GM18909 (cell line): ENCODE results near the gene CCL15.
"Not testable (repeated sequence)": the region's sequence is repeated elsewhere in the genome, so short reads cannot be mapped to it uniquely, and the experiment has no call there.

Experiments
- ATAC-seq: cut with Tn5 transposase; IDR thresholded peaks from one replicate; pipeline ENCODE4 v1.9.1; 2021; ENCODE audit warnings: mild to moderate bottlenecking; ENCODE audit not compliant: unreplicated experiment, poor library complexity

The CCL15 gene

DNA sequence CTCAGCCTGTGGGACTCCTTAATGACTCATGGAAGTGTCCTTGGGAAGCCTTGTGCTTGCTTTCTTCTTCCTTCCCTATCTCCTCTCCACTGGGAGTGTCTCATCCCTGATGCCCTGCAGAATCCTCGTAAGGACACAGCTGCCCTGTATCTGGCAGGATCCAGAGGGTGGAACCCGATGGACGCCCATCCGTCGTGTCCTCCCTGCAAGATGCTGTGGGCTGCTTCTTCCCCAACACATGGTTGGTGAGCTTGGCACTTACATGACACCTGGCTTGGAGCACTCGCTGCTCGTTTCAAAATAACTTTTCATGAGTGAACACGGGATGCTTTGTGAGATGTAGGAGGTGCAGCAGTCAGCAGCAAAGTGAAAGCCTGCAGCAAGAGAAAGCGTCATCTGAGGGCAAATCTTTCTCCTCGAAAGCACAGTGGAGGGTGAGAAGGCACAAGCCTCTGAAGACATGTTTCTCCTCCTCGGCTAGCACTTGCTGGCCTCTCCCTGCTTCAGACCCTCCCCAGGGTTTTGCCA, 3.3 kb downstream of the CCL15 start:
- no peak for ATAC-seq

DNA sequence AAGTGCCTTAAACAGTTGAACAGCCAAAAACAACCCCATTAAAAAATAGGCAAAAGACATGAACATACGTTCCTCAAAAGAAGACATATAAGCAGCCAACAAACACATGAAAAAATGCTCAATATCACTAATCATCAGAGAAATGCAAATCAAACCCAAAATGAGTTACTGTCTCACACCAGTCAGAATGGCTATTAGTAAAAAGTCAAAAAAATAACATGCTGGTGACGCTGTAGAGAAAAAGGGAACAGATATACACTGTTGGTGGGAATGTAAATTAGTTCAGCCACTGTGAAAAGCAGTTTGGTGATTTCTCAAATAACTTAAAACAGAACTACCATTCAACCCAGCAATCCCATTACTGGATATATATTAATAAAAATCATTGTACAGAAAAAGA, 6.0 kb downstream of the CCL15 start:
- ATAC-seq = not testable (repeated sequence)

DNA sequence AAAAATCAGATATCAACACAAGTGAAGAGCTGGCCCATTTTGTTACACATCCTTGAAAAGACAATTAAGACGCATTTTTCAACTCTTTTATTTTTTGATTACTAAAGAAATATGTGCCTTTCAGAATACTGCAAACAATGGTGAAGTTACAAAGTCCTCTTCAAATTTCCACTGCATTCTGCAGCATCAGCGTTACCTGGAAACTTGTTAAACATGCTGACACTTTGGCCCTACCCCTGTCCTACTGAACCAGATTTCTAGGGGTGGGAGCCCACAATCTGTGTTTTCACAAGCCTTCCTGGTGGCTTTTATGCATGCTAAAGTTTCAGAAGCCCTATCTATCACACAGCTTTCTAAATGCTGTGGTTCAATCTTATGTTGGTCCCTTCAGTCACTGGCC, 10.3 kb downstream of the CCL15 start:
- no peak for ATAC-seq

DNA sequence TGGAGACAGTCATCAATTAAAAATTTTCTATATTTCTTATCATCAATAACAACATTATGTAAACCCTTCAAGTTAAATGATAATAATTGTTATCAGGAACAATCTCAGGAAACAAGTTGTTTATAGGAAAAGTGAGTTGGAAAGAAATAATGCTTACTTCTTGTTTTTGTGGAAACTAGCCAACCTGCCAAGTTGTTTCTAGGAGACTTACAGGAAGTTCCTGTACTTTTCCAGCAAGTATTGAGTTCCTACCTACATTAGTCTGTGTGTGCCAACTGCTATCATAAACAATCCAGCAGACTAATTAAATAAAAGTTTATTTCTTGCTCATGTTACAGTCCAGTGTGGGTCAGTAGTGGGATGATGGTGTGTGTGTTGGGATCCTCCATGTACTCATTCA, 13.2 kb downstream of the CCL15 start:
- ATAC-seq = no peak

DNA sequence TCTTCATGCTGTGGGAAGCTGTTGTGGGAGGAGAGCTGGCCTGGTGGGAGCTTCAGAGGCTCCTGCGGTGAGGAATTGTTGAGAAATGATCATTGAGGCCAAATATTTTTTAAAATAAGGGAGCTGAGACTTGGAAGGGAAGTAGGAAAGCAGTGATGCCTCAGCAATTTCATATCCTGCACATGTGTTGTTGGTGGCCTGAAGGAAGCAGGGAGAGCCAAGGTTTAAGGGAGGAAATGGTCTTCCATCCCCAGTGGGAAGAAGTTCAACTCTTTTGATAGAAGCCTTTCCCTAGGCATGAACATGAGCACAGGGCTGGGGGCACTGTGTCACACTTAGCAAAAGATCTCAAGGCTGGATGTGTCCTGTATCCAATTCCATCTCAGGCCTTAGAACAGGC, 14.7 kb downstream of the CCL15 start, which contains the start of gene CCL14:
TSS of gene CCL14 (minus strand) at position 87 of the 400 bp plus-strand sequence. CDS start at position 7, 80 bp downstream.
- no peak for ATAC-seq

DNA sequence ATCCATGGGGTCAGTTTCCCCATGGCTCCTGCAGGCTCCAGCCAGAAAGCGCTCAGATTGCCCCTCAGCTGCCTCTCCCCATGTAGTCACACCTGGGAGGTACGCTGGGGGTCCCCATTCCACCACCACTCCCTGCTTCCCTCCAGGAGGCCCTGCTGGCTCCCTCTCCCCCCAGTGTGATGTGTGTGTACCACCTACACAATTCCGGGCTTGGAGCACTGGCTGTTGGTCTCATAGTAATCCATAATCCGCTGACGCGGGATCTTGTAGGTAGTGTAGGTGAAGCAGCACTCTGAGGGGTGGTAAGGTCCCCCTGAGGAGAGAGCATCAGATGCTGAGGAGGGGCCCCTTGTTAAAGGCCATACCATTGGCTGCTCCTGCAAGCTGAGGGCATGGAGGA, 17.2 kb downstream of the CCL15 start:
- no peak for ATAC-seq

DNA sequence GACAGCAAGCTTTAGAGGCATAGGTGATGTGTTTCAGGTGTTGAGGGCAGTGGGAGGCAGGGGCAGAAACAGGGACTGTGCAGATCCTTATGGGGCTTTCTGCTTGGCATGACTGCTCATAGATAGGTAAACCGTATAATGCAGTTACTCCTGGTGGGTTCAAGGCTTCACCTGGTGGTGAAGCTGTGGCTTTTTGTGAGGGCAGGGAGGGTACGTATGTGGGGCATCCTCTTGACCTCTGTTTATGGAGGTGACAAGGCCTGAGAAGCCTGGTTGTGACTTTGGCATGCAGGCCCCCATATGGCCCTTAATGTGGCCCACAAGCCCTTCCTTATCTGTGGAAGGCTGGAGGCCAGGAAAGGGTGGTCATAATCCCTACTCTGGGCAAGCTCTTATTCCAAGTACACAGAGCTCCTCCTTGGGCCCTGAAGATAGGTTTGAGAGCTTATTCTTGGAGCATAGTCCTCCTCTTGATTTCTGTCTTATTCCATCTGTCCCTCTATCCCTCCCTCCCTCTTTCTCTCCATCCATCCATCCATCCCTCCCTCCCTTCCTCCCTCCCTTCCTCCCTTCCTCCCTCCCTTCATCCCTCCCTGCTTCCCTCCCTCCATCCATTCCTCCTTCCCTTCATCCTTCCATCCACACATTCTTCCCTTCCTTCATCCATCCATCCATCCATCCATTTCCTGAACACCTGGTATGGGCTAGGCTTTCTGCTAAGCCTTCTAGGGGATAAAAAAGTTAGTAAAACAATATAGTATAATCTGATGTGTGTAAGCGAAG, 18.8 kb downstream of the CCL15 start:
- no peak for ATAC-seq

DNA sequence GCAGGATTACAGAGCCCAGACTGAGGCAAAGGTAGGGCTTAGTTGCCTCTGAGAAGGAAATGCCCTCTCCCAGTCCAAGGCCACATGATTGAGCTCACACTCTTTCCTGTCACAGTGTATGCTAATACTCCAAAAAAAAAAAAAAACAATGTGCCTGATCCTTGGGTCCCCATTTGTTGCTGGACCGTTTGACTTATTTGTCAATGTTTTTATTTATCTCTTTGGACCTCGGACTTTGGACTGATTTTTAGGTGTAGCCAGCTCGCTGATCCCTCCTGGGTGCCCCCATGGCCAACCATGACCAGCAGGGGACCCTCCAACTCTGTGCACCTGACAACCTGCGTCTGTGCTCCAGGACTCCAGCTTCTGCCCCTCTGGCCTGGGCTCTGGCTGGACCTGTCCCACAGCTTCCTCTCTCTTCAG, 19.4 kb downstream of the CCL15 start:
- no peak for ATAC-seq

DNA sequence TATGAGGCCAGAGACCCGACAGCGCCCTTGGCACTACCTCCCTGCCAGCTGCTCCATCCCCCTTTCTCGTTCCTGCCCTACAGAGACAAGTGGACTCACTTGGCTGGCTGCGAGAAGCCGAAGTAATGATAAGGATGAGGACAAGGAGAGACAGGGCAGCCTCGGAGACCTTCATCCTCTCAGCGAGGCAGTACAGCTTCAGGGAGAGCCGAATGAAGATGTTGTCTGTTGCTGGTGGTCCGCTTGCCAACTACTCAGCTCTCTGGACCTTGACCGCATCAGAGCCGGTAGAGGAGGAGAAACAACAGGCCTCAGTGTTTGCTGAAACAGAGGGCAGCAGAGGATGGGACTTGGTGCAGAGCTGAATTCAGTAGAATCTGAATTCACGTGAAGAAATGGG, 20.1 kb downstream of the CCL15 start, which contains the start of gene CCL16:
TSS of gene CCL16 (minus strand) at position 252 of the 400 bp plus-strand sequence. CDS start at position 175, 77 bp downstream.
- no peak for ATAC-seq

DNA sequence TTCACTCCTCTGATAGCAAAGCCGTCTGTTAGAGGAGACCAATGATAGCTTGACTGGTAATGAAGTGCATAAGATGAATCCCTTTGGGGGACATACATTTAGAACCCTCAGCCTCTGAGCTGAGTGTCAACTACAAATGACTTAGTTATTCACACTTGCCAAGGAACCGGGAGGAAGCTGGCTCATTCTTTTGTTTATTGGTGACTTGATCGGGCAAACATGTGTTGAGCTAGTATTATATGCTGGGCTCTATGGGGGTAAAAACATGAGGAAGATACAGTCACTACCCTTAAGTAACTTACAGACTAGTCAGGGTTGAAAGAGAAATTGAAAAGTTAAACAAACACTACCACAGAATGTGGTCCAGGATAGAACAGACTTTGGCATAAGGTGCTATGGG, 23.0 kb downstream of the CCL15 start:
- ATAC-seq = no peak

DNA sequence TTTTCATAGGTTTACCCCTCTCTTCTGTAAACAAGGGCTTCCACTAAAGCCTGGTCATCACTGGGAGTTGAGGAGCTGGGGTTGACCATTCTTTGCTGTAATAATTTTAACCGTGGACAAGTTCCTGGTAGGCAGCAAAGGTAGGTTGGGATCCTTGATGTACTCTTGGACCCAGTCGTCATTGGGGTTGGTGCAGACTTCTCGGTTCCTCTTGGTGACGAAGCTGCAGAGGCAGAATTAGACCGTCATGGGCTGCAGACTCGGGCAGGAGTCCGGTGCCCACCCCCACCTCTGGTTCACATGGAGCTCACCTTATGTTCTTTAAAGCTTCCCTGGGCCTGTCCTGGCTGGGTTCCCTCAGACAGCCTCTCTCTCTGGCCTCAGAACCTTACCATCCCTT, 23.8 kb downstream of the CCL15 start:
- ATAC-seq = no peak

DNA sequence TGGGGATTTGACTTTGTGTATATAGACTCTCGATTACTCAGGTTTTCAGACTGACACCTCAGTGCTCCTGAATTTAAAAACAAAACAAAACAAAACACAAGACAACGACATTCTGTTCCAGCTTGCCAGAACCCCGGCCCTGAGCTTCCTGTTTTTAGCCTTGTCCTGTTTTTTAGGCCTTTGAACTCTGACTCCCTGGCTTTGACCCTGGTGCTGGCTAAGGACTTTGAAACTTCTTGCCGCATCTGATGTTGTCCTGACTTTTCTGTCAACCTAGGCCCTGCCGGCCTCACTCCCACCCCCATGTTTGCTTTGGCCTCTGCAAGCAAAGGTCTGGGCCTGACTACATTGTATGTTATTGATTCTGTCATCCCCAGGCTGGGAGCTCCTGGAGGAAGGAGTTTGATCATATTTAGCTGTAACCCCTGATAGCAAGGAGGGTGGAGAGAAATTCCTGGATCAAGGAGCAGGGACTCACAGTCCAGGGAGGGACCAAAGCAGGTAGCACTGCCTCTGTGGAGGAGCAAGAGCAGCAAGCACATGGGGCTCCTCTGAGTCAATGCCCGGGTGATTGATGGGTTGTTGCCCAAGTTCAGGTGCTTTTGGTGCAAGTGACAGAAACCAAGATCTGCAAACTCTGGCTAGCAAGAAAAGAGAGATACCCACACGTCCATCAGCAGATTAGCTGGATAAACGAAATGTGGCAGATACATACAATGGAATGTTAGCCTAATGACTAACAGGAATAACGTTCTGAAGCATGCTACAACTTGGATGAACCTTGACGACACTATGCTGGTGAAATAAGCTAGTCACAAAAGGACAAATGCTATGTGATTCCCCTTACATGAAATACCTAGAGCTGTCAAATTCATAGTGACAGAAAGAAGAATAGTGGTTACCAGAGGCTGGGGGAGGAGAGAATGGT, 27.8 kb downstream of the CCL15 start:
- ATAC-seq = no peak

DNA sequence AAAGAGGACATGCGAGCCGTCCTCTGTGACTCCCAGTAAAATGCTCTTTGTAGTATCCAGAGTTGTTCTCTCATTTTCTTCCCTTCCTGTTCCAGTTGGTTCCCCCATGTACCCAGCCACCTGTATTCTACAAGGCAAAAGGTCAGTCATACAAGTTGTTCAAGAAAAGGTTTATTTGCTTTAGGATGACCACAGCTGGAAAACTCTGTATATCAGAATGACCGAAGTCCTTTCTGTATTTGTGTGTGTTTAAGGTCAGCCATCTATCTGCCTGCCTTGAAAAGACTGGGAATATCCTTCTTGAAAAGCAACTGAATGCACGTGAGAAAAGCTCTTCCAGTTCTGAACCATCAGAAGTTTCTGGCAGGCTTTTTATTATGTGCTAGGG, 28.4 kb downstream of the CCL15 start:
- ATAC-seq = no peak

DNA sequence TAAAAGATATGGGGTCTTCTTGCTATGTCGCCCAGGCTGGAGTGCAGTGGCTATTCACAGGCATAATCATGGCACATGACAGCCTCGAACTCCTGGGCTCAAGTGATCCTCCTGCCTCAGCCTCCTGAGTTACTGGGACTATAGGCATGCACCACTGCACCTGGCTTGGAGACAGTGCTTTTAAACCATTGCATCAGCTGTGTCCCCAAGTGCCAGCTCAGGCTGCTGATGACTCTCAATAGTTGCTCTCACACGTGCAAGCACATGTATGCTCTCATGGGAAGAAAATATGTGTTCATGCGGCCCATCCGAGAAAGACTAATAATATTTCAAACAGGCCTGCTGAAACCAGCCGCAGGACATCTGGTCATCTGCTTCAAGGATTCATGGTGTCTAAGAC, 28.8 kb downstream of the CCL15 start:
- no peak for ATAC-seq

DNA sequence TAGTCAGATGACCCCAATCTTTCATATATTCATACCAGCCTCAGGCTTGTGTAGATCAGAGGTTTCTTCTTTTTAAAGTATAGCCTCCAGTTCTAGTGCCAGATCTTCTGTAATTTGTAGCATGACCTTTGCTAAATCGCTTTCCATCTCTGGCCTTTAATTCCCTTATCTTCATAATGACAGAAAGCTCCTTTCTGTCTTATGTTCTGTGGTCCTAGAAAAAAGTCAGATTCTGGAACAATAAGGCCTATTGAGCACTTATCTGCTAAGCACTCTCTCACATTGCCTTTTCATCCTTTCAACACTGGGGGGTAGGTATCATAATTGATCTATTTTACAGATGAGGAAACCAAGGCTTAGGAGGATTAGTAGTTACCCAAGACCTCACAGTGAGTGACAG, 29.3 kb downstream of the CCL15 start:
- no peak for ATAC-seq

DNA sequence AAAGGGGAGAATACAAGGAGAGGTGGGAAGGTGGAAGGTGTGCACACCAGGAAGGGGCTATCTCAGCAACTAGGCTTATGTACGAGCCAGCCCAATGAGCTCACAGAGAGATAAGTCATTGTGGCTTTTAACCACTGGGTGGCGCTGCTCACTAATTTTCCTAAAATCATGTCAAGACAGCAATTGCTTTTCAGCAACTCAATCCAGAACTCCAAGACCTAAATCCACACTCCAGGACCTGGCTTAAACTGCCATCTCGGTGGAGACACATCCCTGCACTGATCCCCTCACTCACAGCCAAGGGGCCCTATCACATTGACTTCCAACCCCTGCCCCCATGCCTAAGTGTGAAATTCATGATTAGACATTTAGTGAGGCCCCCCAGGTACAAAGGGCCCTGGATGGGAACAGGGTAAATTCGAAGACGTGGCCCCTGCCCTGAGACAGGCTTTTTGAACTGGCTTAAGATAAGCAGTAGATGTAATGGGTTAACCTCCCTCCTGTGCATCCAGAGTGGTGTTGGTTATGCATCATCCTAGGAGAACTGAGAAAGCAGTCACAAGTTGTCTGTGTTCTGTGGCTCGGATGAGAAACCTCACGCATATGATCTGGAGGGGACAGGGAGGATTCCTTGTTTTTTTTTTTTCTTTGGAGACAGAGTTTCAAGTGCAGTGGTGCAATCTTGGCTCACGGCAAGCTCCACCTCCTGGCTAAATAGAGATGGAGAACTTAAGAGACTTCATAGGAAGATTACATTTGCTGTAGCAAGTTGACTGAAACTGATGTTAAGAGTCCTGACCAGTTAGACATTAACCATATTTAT, 31.6 kb downstream of the CCL15 start:
- ATAC-seq = no peak

DNA sequence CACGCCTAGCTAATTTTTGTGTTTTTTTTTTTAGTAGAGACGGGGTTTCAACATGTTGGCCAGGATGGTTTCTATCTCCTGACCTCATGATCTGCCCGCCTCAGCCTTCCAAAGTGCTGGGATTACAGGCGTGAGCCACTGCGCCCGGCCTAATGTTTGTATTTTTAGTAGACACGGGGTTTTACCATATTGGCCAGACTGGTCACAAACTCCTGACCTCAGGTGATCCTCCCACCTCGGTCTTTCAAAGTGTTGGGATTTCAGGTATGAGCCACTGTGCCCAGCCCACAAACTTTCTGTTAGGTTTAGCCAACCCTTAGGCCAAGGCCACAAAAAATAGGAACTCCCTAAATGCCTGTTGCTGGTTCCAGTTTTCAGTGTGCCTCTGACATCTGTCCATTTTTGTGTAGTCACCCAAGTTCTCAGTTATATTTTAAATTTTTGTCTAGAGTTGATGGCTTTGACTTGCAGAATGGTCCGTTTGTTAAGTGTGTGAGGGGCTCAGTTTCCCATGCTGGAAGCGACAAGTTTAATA, 32.8 kb downstream of the CCL15 start:
- ATAC-seq = no peak

DNA sequence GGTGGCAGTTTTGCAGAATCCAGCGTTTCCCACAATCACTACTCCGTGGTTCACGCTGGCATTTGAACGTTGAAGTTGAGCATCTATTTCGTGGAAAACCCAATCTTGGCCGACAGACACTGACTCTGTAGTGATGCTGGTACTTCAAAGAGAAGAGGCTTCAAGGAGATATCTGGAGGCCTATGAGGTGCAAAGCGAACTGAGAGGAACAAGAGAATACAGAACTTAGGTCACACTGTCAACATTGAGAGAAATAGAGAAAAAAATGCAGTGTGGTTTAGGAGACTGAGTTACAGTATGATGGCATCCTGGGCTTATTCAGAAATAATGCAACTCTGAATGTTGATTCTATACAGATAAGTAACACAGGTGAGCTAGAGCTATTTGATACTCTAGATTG, 36.1 kb downstream of the CCL15 start:
- ATAC-seq = no peak

DNA sequence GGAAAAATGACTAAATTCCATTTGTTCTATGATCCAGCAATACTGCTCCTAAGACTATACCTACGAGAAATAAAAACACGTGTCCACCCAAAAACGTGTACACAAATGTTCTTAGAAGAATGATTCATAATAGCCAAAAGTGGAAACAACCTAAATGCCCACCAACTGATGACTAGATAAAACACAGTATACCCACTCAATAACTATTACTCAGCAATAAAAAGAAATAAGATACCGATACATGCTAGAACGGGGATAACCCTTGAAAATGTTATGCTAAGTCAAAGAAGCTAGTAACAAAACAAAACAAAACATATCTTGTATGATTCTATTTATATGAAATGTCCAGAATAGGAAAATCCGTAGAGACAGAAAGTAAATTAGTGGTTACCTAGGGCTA, 37.7 kb downstream of the CCL15 start:
- no peak for ATAC-seq

DNA sequence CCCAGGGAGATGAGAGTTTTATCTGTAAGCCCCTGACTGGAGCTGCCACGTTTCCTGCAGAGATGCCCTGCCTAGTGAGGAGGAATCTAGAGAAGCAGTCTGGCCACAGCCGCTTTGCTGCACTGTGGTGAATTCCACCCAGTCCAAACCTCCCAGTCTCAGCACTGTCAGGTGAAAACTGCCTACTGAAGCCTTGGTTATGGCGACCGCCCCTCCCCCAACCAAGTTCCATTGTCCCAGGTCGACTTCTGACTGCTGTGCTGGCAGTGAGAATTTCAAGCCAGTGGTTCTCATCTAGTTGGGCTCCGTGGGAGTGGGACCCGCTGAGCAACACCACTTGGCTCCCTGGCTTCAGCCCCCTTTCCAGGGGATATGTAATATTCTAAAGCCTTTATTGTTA, 47.6 kb downstream of the CCL15 start:
- no peak for ATAC-seq
